Neuronal stem cell (in vitro differentiated cells): ENCODE results near the gene MTMR1.

ENCODE experiments used
- DNase-seq: peaks from one replicate; pipeline ENCODE4 v3.0.0-alpha.2; 2013; ENCODE audit warnings: low spot score
- H2AFZ ChIP-seq: one replicate; pipeline ENCODE4 v1.6.1; 2013; ENCODE audit warnings: mild to moderate bottlenecking, low read length, inconsistent platforms
- H2AK5ac ChIP-seq: 2 replicates; pipeline ENCODE4 v1.6.1; 2013; ENCODE audit warnings: low read depth, mild to moderate bottlenecking, inconsistent platforms, low read length, moderate library complexity, mixed read lengths
- H2BK120ac ChIP-seq: 2 replicates; pipeline ENCODE4 v1.6.1; 2013; ENCODE audit warnings: low read depth, mild to moderate bottlenecking, inconsistent platforms, low read length, moderate library complexity, mixed read lengths
- H2BK12ac ChIP-seq: one replicate; pipeline ENCODE4 v1.6.1; 2013; ENCODE audit warnings: low read length, inconsistent platforms
- H2BK15ac ChIP-seq: 2 replicates; pipeline ENCODE4 v1.6.1; 2013; ENCODE audit warnings: mild to moderate bottlenecking, low read length, inconsistent platforms, mixed read lengths
- H2BK5ac ChIP-seq: one replicate; pipeline ENCODE4 v1.6.1; 2013; ENCODE audit warnings: inconsistent platforms, mild to moderate bottlenecking, low read length, moderate library complexity
- H3K14ac ChIP-seq: one replicate; pipeline ENCODE4 v1.6.1; 2013; ENCODE audit warnings: low read length, inconsistent platforms
- H3K18ac ChIP-seq: 2 replicates; pipeline ENCODE4 v1.6.1; 2013; ENCODE audit warnings: low read length, inconsistent platforms
- H3K23ac ChIP-seq: 2 replicates; pipeline ENCODE4 v1.6.1; 2013; ENCODE audit warnings: low read depth, mild to moderate bottlenecking, mixed read lengths, low read length, inconsistent platforms; ENCODE audit not compliant: poor library complexity
- H3K27ac ChIP-seq: replicated peaks from 3 replicates; pipeline ENCODE4 v1.5.1; 2013; ENCODE audit warnings: low read length, inconsistent platforms
- H3K27me3 ChIP-seq, 3 experiments: 2 replicates each; pipeline ENCODE4 v1.6.1; 2013; ENCODE audit warnings: low read length in 3 of 3, mild to moderate bottlenecking in 2 of 3, inconsistent platforms in 1 of 3, low read depth in 1 of 3, mixed read lengths in 1 of 3, moderate library complexity in 1 of 3; ENCODE audit not compliant: control insufficient read depth in 3 of 3, insufficient read depth in 3 of 3
- H3K36me3 ChIP-seq, 2 donors: replicated peaks in 1 of 2; 2 replicates each; pipeline ENCODE4 v1.6.1; 2013; ENCODE audit warnings: low read length in 2 of 2; ENCODE audit not compliant: control insufficient read depth in 2 of 2, insufficient read depth in 2 of 2
- H3K4ac ChIP-seq: 2 replicates; pipeline ENCODE4 v1.6.1; 2013; ENCODE audit warnings: inconsistent platforms, mild to moderate bottlenecking, low read length, moderate library complexity
- H3K4me1 ChIP-seq, 2 donors: 1 replicate in 1 of 2; 2 replicates in 1 of 2; pipeline ENCODE4 v1.6.1; 2013; ENCODE audit warnings: low read length in 2 of 2, low read depth in 1 of 2; ENCODE audit not compliant: control insufficient read depth in 2 of 2, insufficient read depth in 1 of 2
- H3K4me2 ChIP-seq: one replicate; pipeline ENCODE4 v1.6.1; 2013; ENCODE audit warnings: mild to moderate bottlenecking, low read length, inconsistent platforms; ENCODE audit not compliant: insufficient read depth, poor library complexity, severe bottlenecking
- H3K4me3 ChIP-seq, 2 donors: 2 replicates each; pipeline ENCODE4 v1.5.1; 2013; ENCODE audit warnings: low read length in 2 of 2, mild to moderate bottlenecking in 2 of 2, inconsistent platforms in 1 of 2, moderate library complexity in 1 of 2
- H3K79me1 ChIP-seq: one replicate; pipeline ENCODE4 v1.6.1; 2013; ENCODE audit warnings: low read depth, mild to moderate bottlenecking, inconsistent platforms, low read length, moderate library complexity
- H3K9ac ChIP-seq: one replicate; pipeline ENCODE4 v1.6.1; 2013; ENCODE audit warnings: mild to moderate bottlenecking, low read depth, low read length, inconsistent platforms; ENCODE audit not compliant: poor library complexity
- H3K9me3 ChIP-seq, 2 donors: replicated peaks in 1 of 2; 2 replicates each; pipeline versions ENCODE3 to v1.6.1; 2013; ENCODE audit warnings: low read length in 2 of 2, mild to moderate bottlenecking in 2 of 2, inconsistent platforms in 1 of 2, low read depth in 1 of 2, mixed read lengths in 1 of 2, moderate library complexity in 1 of 2; ENCODE audit not compliant: control insufficient read depth in 2 of 2, insufficient read depth in 1 of 2
- H4K8ac ChIP-seq: one replicate; pipeline ENCODE4 v1.6.1; 2013; ENCODE audit warnings: low read depth, mild to moderate bottlenecking, inconsistent platforms, low read length, moderate library complexity
- H4K91ac ChIP-seq: one replicate; pipeline ENCODE4 v1.6.1; 2013; ENCODE audit warnings: low read length, low read depth, mild to moderate bottlenecking, inconsistent platforms; ENCODE audit not compliant: poor library complexity
- WGBS, 2 donors: extraction: QIAGEN DNeasy Blood & Tissue Kit; methylation state at CpG; one replicate each; pipeline ENCODE4 v1.1.7; 2013; ENCODE audit warnings: missing lambda C conversion rate in 2 of 2, mixed read lengths in 1 of 2; ENCODE audit not compliant: insufficient read length in 2 of 2, insufficient replicate concordance in 1 of 2; ENCODE audit errors: extremely low coverage in 2 of 2; 5-methylcytosine and 5-hydroxymethylcytosine counted together

The MTMR1 gene

DNA sequence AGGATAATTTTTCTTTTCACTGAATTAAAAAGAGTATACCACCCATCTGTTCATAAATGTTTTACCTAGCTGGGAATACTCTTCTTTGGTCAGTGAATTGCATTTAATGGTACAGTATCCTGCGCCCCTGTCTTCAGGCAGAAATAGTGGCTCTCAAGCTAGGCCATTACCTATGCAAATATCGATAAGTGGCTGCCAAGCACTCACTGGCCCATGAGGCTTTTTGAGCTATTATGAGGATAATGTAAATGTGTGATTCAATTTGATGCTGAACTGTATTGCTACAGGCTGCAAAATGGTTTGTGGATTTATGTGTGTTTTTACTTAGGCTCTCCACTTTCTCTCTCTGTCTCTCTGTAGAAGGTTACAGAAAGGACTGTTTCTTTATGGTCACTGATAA is 30.1 kb upstream of the MTMR1 start:
- no peak overlapping the region for H3K23ac ChIP-seq
- no peak for DNase-seq
- H3K27ac ChIP-seq: no peak overlapping the region
- no peak overlapping the region for H2AFZ ChIP-seq
- H3K4me1 ChIP-seq: no peaks in the 10 kb centered on the region
- H3K79me1 ChIP-seq: no peaks in the 10 kb centered on the region
- no peak overlapping the region for H2BK120ac ChIP-seq
- H2AK5ac ChIP-seq: no peak overlapping the region
- no peak overlapping the region for H2BK12ac ChIP-seq
- H3K4me3 ChIP-seq: no peak overlapping the region
- H3K4me2 ChIP-seq: no peak overlapping the region
- H3K27me3 ChIP-seq: no peaks in the 10 kb centered on the region
- H3K4ac ChIP-seq: no peak overlapping the region
- H2BK15ac ChIP-seq: no peak overlapping the region
- no peak overlapping the region for H3K18ac ChIP-seq
- no CpG with 5 or more reads among the region's 2 CpGs for whole genome bisulfite sequencing, 2 donors
- H3K9me3 ChIP-seq: no peaks in the 10 kb centered on the region
- H3K14ac ChIP-seq: no peak overlapping the region
- no peak overlapping the region for H4K8ac ChIP-seq
- H2BK5ac ChIP-seq: no peak overlapping the region
- peaks cover 2 to 15% of the 10 kb centered on the region in 2 donors for H3K36me3 ChIP-seq
- no peak overlapping the region for H4K91ac ChIP-seq
- H3K9ac ChIP-seq: no peak overlapping the region

DNA sequence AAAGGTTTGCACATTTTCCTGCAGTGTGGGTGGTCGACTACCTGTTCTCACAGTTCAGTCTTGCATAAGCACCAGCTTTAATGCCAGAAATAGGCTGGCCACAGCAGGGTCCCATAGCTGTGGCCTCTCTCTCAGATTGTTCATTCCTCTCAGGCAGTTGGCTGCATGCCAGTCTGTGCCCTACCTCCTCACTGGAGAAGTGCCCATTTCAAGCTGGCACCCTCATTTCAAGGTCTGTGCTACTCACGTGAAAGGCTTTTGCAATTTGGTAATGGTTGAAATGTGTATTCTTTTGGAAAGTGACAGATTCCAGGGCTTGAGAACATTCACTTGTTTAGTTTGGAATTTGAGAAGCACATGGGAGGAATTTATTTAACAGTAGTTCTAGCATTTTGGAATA is 28.9 kb upstream of the MTMR1 start:
- no peak for DNase-seq
- Histone ChIP-seq H4K91ac (no peak overlapping the region), H3K14ac (no peak overlapping the region), H3K18ac (no peak overlapping the region), H3K36me3 (peaks cover 2 to 15% of the 10 kb centered on the region in 2 donors), H3K23ac (no peak overlapping the region), H3K79me1 (no peaks in the 10 kb centered on the region), H2BK12ac (no peak overlapping the region), H3K27me3 (no peaks in the 10 kb centered on the region), H2BK15ac (no peak overlapping the region), H2BK5ac (no peak overlapping the region), H3K9me3 (no peaks in the 10 kb centered on the region), H3K4me1 (no peaks in the 10 kb centered on the region), H3K4ac (no peak overlapping the region), H2BK120ac (no peak overlapping the region), H3K9ac (no peak overlapping the region), H3K4me3 (no peak overlapping the region), H2AK5ac (no peak overlapping the region), H4K8ac (no peak overlapping the region), H3K27ac (no peak overlapping the region), H2AFZ (no peak overlapping the region), H3K4me2 (no peak overlapping the region)
- no CpG with 5 or more reads among the region's 2 CpGs for WGBS, 2 donors

DNA sequence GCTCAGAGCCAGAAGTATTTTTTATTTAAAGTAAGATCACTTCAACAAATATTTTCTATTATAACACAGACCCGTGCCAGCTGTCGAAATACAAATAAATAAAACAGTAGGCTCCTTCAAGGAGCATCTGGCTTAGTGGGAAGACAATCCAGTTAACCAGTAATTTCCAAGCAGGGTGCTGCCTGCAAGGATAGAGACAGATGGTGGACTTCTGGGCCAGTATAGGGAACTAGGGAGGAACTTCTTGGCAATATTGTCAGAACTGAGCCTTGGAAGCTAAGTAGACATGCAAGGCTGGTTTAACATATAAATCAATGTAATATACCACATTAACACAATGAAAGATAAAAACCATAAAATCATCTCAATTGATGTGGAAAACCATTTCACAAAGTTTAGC is 17.0 kb upstream of the MTMR1 start:
- H2BK12ac ChIP-seq: no peak overlapping the region
- H3K36me3 ChIP-seq: peaks cover 0 to 2% of the 10 kb centered on the region in 2 donors
- H2AK5ac ChIP-seq: no peak overlapping the region
- H4K8ac ChIP-seq: no peak overlapping the region
- no peak overlapping the region for H3K23ac ChIP-seq
- no peaks in the 10 kb centered on the region for H3K79me1 ChIP-seq
- H3K9ac ChIP-seq: no peak overlapping the region
- no peak overlapping the region for H3K4me2 ChIP-seq
- H3K27ac ChIP-seq: no peak overlapping the region
- H2BK120ac ChIP-seq: no peak overlapping the region
- no peak overlapping the region for H3K18ac ChIP-seq
- no peak overlapping the region for H3K14ac ChIP-seq
- no peak overlapping the region for H4K91ac ChIP-seq
- H2BK15ac ChIP-seq: no peak overlapping the region
- H3K4me1 ChIP-seq: no peaks in the 10 kb centered on the region
- no peak overlapping the region for H2BK5ac ChIP-seq
- no peaks in the 10 kb centered on the region for H3K9me3 ChIP-seq
- no peak overlapping the region for H2AFZ ChIP-seq
- no peak overlapping the region for H3K4me3 ChIP-seq
- no CpG with 5 or more reads among the region's 2 CpGs for WGBS, 2 donors
- DNase-seq: no peak
- no peaks in the 10 kb centered on the region for H3K27me3 ChIP-seq
- H3K4ac ChIP-seq: no peak overlapping the region

DNA sequence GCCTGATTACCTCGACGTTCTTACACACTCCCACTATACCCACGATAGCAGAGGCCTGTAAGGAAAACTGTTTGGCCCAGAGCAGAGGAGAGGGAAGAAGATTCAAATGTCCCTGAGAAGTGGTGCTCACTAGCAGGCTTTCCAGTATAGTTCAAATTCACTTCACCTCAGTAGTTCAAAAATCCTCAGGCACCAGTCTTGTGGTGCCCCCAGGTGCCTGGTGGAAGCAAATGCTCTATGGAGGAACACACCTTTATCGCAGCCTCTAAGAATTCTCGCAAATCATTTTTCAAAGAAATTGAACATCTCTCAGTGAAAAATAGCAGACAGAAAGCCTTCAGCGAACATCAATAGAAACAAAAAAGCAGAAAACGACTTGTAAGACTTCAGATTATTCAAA is 12.2 kb upstream of the MTMR1 start:
- H2BK120ac ChIP-seq: no peak overlapping the region
- WGBS, 2 donors: no CpG with 5 or more reads among the region's 7 CpGs
- no peaks in the 10 kb centered on the region for H3K27me3 ChIP-seq
- no peak overlapping the region for H2AK5ac ChIP-seq
- no peak overlapping the region for H2BK5ac ChIP-seq
- H4K91ac ChIP-seq: no peak overlapping the region
- H3K23ac ChIP-seq: no peak overlapping the region
- H3K4me2 ChIP-seq: no peak overlapping the region
- H2BK15ac ChIP-seq: no peak overlapping the region
- H2AFZ ChIP-seq: no peak overlapping the region
- no peak overlapping the region for H2BK12ac ChIP-seq
- DNase-seq: no peak
- no peak overlapping the region for H3K18ac ChIP-seq
- H3K27ac ChIP-seq: no peak overlapping the region
- H4K8ac ChIP-seq: no peak overlapping the region
- no peak overlapping the region for H3K4me3 ChIP-seq
- H3K9ac ChIP-seq: no peak overlapping the region
- no peak overlapping the region for H3K14ac ChIP-seq
- no peaks in the 10 kb centered on the region for H3K36me3 ChIP-seq
- H3K4me1 ChIP-seq: no peaks in the 10 kb centered on the region
- H3K4ac ChIP-seq: no peak overlapping the region
- H3K9me3 ChIP-seq: no peaks in the 10 kb centered on the region
- no peaks in the 10 kb centered on the region for H3K79me1 ChIP-seq
